ENCODE data around the gene PDGFD. TPM values are rescaled to one million over a fixed set of nuclear protein-coding genes. Genes with fewer than 3 reads are reported as not detected.

PDGFD gene
- total and polyA plus RNA-seq, 2 experiments from 2014 or later = 1.9 to 4.5 TPM

DNA sequence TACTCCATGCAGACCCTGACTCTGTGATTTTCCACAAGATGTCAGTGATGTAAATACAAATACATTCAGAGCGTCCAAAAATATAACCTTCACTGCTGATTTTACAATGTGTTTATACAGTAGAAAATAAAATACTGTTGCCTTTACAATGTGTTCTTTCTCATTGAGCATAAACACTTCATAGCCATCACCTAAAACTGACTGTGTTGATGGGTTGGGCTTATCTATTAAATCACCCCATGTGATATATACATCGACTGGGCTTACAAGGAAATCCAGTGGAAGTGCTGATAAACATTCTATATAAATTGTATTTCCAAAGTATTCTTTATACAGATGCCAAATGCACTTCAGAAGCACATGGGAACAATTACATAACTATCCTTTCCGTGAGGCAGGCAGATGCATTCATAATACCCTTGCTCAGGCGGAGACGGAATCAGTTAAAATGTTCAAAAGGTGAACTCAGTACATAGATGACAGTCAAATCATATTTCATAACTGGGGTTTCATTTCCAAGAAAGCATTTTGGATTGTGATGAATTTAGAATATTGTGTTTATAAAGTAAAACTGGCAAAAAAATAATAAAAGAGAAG lies 99.8 kb downstream of the PDGFD start:
- DNase-seq (ENCODE audit: low spot score) (no peak), ATAC-seq (no peak)
- TF ChIP-seq STAT1 (IDR thresholded peaks at IDR 0.05; ENCODE audit: unreplicated experiment) = no peak
- no peak for TF ChIP-seq ZNF114 (CRISPR knock-in tag; IDR thresholded peaks at IDR 0.05)
- TF ChIP-seq POLR2AphosphoS5 (IDR thresholded peaks at IDR 0.05; ENCODE audit: low read depth) = no peak
- no peak for TF ChIP-seq JUNB (IDR thresholded peaks at IDR 0.05; ENCODE audit: unreplicated experiment)
- TF ChIP-seq, protein P1, sequence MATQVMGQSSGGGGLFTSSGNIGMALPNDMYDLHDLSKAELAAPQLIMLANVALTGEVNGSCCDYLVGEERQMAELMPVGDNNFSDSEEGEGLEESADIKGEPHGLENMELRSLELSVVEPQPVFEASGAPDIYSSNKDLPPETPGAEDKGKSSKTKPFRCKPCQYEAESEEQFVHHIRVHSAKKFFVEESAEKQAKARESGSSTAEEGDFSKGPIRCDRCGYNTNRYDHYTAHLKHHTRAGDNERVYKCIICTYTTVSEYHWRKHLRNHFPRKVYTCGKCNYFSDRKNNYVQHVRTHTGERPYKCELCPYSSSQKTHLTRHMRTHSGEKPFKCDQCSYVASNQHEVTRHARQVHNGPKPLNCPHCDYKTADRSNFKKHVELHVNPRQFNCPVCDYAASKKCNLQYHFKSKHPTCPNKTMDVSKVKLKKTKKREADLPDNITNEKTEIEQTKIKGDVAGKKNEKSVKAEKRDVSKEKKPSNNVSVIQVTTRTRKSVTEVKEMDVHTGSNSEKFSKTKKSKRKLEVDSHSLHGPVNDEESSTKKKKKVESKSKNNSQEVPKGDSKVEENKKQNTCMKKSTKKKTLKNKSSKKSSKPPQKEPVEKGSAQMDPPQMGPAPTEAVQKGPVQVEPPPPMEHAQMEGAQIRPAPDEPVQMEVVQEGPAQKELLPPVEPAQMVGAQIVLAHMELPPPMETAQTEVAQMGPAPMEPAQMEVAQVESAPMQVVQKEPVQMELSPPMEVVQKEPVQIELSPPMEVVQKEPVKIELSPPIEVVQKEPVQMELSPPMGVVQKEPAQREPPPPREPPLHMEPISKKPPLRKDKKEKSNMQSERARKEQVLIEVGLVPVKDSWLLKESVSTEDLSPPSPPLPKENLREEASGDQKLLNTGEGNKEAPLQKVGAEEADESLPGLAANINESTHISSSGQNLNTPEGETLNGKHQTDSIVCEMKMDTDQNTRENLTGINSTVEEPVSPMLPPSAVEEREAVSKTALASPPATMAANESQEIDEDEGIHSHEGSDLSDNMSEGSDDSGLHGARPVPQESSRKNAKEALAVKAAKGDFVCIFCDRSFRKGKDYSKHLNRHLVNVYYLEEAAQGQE (IDR thresholded peaks at IDR 0.05; ENCODE audit: unreplicated experiment) = no peak
- no peak for TF ChIP-seq ZNF331 (CRISPR knock-in tag; IDR thresholded peaks at IDR 0.05; ENCODE audit: low read depth)
- no peak for TF ChIP-seq CREB1 (CRISPR knock-in tag; IDR thresholded peaks at IDR 0.05; ENCODE audit: low read depth)
- TF ChIP-seq, protein P2, sequence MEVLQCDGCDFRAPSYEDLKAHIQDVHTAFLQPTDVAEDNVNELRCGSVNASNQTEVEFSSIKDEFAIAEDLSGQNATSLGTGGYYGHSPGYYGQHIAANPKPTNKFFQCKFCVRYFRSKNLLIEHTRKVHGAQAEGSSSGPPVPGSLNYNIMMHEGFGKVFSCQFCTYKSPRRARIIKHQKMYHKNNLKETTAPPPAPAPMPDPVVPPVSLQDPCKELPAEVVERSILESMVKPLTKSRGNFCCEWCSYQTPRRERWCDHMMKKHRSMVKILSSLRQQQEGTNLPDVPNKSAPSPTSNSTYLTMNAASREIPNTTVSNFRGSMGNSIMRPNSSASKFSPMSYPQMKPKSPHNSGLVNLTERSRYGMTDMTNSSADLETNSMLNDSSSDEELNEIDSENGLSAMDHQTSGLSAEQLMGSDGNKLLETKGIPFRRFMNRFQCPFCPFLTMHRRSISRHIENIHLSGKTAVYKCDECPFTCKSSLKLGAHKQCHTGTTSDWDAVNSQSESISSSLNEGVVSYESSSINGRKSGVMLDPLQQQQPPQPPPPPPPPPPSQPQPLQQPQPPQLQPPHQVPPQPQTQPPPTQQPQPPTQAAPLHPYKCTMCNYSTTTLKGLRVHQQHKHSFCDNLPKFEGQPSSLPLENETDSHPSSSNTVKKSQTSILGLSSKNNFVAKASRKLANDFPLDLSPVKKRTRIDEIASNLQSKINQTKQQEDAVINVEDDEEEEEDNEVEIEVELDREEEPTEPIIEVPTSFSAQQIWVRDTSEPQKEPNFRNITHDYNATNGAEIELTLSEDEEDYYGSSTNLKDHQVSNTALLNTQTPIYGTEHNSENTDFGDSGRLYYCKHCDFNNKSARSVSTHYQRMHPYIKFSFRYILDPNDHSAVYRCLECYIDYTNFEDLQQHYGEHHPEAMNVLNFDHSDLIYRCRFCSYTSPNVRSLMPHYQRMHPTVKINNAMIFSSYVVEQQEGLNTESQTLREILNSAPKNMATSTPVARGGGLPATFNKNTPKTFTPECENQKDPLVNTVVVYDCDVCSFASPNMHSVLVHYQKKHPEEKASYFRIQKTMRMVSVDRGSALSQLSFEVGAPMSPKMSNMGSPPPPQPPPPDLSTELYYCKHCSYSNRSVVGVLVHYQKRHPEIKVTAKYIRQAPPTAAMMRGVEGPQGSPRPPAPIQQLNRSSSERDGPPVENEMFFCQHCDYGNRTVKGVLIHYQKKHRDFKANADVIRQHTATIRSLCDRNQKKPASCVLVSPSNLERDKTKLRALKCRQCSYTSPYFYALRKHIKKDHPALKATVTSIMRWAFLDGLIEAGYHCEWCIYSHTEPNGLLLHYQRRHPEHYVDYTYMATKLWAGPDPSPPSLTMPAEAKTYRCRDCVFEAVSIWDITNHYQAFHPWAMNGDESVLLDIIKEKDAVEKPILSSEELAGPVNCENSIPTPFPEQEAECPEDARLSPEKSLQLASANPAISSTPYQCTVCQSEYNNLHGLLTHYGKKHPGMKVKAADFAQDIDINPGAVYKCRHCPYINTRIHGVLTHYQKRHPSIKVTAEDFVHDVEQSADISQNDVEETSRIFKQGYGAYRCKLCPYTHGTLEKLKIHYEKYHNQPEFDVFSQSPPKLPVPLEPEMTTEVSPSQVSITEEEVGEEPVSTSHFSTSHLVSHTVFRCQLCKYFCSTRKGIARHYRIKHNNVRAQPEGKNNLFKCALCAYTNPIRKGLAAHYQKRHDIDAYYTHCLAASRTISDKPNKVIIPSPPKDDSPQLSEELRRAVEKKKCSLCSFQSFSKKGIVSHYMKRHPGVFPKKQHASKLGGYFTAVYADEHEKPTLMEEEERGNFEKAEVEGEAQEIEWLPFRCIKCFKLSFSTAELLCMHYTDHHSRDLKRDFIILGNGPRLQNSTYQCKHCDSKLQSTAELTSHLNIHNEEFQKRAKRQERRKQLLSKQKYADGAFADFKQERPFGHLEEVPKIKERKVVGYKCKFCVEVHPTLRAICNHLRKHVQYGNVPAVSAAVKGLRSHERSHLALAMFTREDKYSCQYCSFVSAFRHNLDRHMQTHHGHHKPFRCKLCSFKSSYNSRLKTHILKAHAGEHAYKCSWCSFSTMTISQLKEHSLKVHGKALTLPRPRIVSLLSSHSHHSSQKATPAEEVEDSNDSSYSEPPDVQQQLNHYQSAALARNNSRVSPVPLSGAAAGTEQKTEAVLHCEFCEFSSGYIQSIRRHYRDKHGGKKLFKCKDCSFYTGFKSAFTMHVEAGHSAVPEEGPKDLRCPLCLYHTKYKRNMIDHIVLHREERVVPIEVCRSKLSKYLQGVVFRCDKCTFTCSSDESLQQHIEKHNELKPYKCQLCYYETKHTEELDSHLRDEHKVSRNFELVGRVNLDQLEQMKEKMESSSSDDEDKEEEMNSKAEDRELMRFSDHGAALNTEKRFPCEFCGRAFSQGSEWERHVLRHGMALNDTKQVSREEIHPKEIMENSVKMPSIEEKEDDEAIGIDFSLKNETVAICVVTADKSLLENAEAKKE (CRISPR knock-in tag; IDR thresholded peaks at IDR 0.05) = no peak
- TF ChIP-seq, protein P3, sequence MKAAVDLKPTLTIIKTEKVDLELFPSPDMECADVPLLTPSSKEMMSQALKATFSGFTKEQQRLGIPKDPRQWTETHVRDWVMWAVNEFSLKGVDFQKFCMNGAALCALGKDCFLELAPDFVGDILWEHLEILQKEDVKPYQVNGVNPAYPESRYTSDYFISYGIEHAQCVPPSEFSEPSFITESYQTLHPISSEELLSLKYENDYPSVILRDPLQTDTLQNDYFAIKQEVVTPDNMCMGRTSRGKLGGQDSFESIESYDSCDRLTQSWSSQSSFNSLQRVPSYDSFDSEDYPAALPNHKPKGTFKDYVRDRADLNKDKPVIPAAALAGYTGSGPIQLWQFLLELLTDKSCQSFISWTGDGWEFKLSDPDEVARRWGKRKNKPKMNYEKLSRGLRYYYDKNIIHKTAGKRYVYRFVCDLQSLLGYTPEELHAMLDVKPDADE (IDR thresholded peaks at IDR 0.05) = no peak
- no peak for TF ChIP-seq NANOG (IDR thresholded peaks at IDR 0.05; ENCODE audit: borderline replicate concordance)
- TF ChIP-seq EZH2phosphoT487 (IDR thresholded peaks at IDR 0.05; ENCODE audit: unreplicated experiment) = no peak
- TF ChIP-seq, protein P4, sequence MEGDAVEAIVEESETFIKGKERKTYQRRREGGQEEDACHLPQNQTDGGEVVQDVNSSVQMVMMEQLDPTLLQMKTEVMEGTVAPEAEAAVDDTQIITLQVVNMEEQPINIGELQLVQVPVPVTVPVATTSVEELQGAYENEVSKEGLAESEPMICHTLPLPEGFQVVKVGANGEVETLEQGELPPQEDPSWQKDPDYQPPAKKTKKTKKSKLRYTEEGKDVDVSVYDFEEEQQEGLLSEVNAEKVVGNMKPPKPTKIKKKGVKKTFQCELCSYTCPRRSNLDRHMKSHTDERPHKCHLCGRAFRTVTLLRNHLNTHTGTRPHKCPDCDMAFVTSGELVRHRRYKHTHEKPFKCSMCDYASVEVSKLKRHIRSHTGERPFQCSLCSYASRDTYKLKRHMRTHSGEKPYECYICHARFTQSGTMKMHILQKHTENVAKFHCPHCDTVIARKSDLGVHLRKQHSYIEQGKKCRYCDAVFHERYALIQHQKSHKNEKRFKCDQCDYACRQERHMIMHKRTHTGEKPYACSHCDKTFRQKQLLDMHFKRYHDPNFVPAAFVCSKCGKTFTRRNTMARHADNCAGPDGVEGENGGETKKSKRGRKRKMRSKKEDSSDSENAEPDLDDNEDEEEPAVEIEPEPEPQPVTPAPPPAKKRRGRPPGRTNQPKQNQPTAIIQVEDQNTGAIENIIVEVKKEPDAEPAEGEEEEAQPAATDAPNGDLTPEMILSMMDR (conservative IDR thresholded peaks at IDR 0.05; ENCODE audit: low read depth in 2 of 2) = no peak
- TF ChIP-seq EZH2 (IDR thresholded peaks at IDR 0.05; ENCODE audit: low read depth, unreplicated experiment) = no peak
- no peaks in the 10 kb centered on the region for H3K27me3 ChIP-seq (ENCODE audit: insufficient read depth)
- no peaks in the 10 kb centered on the region for H3K27me3 Mint-ChIP-seq (ENCODE audit: insufficient read depth, low read depth, poor library complexity)
- H3K4me3 Mint-ChIP-seq = no peak overlapping the region
- no peak overlapping the region for H3K4me2 ChIP-seq
- no peak overlapping the region for H3K4me3 ChIP-seq
- H3K4me1 Mint-ChIP-seq = peaks cover 14% of the 10 kb centered on the region
- peaks cover 6% of the 10 kb centered on the region for H3K4me1 ChIP-seq (ENCODE audit: insufficient read depth)
- no peaks in the 10 kb centered on the region for H3K79me2 ChIP-seq (replicated peaks; ENCODE audit: insufficient read depth)
- no peaks in the 10 kb centered on the region for H3K36me3 ChIP-seq (ENCODE audit: insufficient read depth)
- no peaks in the 10 kb centered on the region for H3K36me3 Mint-ChIP-seq (ENCODE audit: low read depth)
- H3F3A ChIP-seq (replicated peaks; ENCODE audit: low read depth) = no peaks in the 10 kb centered on the region
- H3K9me2 ChIP-seq (ENCODE audit: insufficient read depth) = no peaks in the 10 kb centered on the region; the same call in 1 of the 2 replicates
- H4K20me1 ChIP-seq (replicated peaks; ENCODE audit: insufficient read depth) = no peaks in the 10 kb centered on the region
- no peak overlapping the region for H2AFZ ChIP-seq
- H3K27ac Mint-ChIP-seq = no peak overlapping the region
- no peak overlapping the region for H3K27ac ChIP-seq (ENCODE audit: low read depth)
- H3K9me3 Mint-ChIP-seq = no peaks in the 10 kb centered on the region
